A673 (cell line): ENCODE data around the gene ARL14. TPM values are rescaled to one million over a fixed set of nuclear protein-coding genes. Genes with fewer than 3 reads are reported as not detected.
"Not testable (repeated sequence)": the region's sequence is repeated elsewhere in the genome, so short reads cannot be mapped to it uniquely, and the experiment has no call there.

Source experiments
- BruUV-seq: library from RNA; stranded (reverse); fragments of 400-500 nt; replicated peaks from 2 replicates; lab custom pipeline; 2021; lab: Mats Ljungman, UMichigan
- CTCF ChIA-PET: fragments of 300-600 bp; sonication (Branson Sonifier 250); formaldehyde crosslinking; loops from one replicate; lab custom pipeline; 2022; ENCODE audit warnings: antibody characterized with exemption; lab: Charles Lee
- POLR2A ChIA-PET: fragments of 300-600 bp; sonication (Branson Sonifier 250); formaldehyde crosslinking; loops from one replicate; lab custom pipeline; 2022; ENCODE audit warnings: antibody characterized with exemption; ENCODE audit not compliant: low non-redundant PET; lab: Charles Lee
- DNase-seq: peaks from one replicate; pipeline ENCODE4 v3.0.0-alpha.2; 2015; ENCODE audit warnings: low spot score
- H3K27ac ChIP-seq: fragments of 200-600 bp; sonication (generic); 2 replicates; pipeline ENCODE4 v1.5.1; 2016; ENCODE audit warnings: mixed run types, low read depth, mild to moderate bottlenecking, mixed read lengths, antibody characterized with exemption, low read length; ENCODE audit not compliant: poor library complexity, severe bottlenecking
- H3K27me3 ChIP-seq: fragments of 200-600 bp; sonication (generic); replicated peaks from 2 replicates; pipeline ENCODE4 v1.6.1; 2017; ENCODE audit warnings: mixed run types, low read depth, mild to moderate bottlenecking, mixed read lengths, antibody characterized with exemption, low read length; ENCODE audit not compliant: insufficient read depth, poor library complexity
- H3K36me3 ChIP-seq: fragments of 200-600 bp; sonication (generic); 2 replicates; pipeline ENCODE4 v1.6.1; 2016; ENCODE audit warnings: mixed run types, mild to moderate bottlenecking, mixed read lengths, antibody characterized with exemption, low read length; ENCODE audit not compliant: insufficient read depth, poor library complexity, severe bottlenecking
- H3K4me1 ChIP-seq: fragments of 200-600 bp; sonication (generic); 2 replicates; pipeline ENCODE4 v1.6.1; 2017; ENCODE audit warnings: mixed run types, mild to moderate bottlenecking, mixed read lengths, antibody characterized with exemption, low read length; ENCODE audit not compliant: insufficient read depth, poor library complexity, severe bottlenecking
- H3K4me3 ChIP-seq: fragments of 200-600 bp; sonication (generic); 2 replicates; pipeline ENCODE4 v1.5.1; 2016; ENCODE audit warnings: low read depth, mixed run types, mild to moderate bottlenecking, mixed read lengths, low read length; ENCODE audit not compliant: poor library complexity, severe bottlenecking
- H3K9me3 ChIP-seq: fragments of 200-600 bp; sonication (generic); 2 replicates; pipeline ENCODE4 v1.6.1; 2016; ENCODE audit warnings: mixed run types, low read depth, mild to moderate bottlenecking, mixed read lengths, antibody characterized with exemption, low read length; ENCODE audit not compliant: poor library complexity, severe bottlenecking
- EZH2 ChIP-seq: fragments of 200-600 bp; sonication (generic); IDR thresholded peaks from 2 replicates; pipeline ENCODE4 v1.6.1; 2017; ENCODE audit warnings: borderline replicate concordance, low read depth, mild to moderate bottlenecking, mixed read lengths, antibody characterized with exemption, low read length; ENCODE audit not compliant: poor library complexity, severe bottlenecking
- intact Hi-C: fragments of 100-400 bp; cut with micrococcal nuclease; formaldehyde crosslinking; loops from one replicate; pipeline ENCODE4 v1.10.0; 2022; ENCODE audit not compliant: unreplicated experiment
- total RNA-seq: library from RNA; stranded (reverse); gene quantifications from 2 replicates; pipeline ENCODE4 v1.2.3, GENCODE V29; 2021
- TF ChIP-seq, protein P1 (sequence below): fragments of 300-800, 200-600 bp; sonication (generic); conservative IDR thresholded peaks from 2 replicates; pipeline ENCODE4 v1.5.1; 2017; ENCODE audit warnings: low read depth, mild to moderate bottlenecking, antibody characterized with exemption, low read length, moderate library complexity, mixed read lengths

The ARL14 gene
- total RNA-seq, 1 experiment from 2014 or later: not detected

GRCh38 chr3:160703974-160704373 lies 27.0 kb downstream of the ARL14 start:
- CTCF ChIA-PET: interaction anchor here (0.9 kb wide), 1 partner anchor 238 kb away, joined by 4 read pairs; no protein-coding TSS in a partner anchor
- no TSS peak for BruUV-seq
- Histone ChIP-seq H3K4me3 (no peak overlapping the region), H3K4me1 (no peaks in the 10 kb centered on the region), H3K9me3 (no peaks in the 10 kb centered on the region), H3K36me3 (no peaks in the 10 kb centered on the region), H3K27ac (no peak overlapping the region), H3K27me3 (no peaks in the 10 kb centered on the region)
- DNase-seq: no peak
- no peak for TF ChIP-seq EZH2
- TF ChIP-seq, protein P1, sequence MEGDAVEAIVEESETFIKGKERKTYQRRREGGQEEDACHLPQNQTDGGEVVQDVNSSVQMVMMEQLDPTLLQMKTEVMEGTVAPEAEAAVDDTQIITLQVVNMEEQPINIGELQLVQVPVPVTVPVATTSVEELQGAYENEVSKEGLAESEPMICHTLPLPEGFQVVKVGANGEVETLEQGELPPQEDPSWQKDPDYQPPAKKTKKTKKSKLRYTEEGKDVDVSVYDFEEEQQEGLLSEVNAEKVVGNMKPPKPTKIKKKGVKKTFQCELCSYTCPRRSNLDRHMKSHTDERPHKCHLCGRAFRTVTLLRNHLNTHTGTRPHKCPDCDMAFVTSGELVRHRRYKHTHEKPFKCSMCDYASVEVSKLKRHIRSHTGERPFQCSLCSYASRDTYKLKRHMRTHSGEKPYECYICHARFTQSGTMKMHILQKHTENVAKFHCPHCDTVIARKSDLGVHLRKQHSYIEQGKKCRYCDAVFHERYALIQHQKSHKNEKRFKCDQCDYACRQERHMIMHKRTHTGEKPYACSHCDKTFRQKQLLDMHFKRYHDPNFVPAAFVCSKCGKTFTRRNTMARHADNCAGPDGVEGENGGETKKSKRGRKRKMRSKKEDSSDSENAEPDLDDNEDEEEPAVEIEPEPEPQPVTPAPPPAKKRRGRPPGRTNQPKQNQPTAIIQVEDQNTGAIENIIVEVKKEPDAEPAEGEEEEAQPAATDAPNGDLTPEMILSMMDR: no peak
- intact Hi-C loops: loop anchor here (10.0 kb wide), 1 partner anchor 721 kb away; no protein-coding TSS in a partner anchor
- POLR2A ChIA-PET: no interaction called here

DNA sequence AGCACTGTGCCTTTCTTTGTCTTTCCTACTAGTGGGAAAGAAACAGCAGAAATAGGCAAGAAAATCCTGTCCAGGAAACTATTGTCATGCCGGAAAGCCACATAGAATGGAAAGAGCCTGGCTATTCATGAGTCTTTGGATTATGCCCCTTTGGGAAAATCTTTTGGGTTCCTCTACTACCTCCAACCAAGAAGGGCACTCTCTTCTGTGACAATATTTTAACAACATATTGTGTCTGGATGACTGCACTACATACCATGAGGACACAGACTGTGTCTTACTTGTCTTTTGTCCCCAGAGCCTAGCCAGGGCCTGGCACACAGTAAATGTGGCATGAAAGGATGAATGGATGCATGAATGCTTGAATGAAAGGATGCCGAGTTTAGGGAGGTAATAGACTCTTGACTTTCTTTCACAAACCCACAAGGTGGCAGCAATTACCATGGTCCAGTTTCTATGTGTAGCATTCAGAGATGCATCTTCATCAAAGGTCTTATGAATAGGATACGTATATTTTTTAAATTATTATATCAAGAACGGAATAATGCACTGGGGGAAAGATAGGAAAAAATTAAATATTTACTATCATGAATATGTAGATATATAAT lies 30.3 kb downstream of the ARL14 start:
- TF ChIP-seq, protein P1: peak; percentile 58
- no peak for TF ChIP-seq EZH2
- no peaks in the 10 kb centered on the region for H3K9me3 ChIP-seq
- no peak overlapping the region for H3K4me3 ChIP-seq
- H3K36me3 ChIP-seq: no peaks in the 10 kb centered on the region
- H3K4me1 ChIP-seq: no peaks in the 10 kb centered on the region
- ChIA-PET POLR2A (no interaction called here), CTCF (interaction anchor here (0.9 kb wide), 1 partner anchor 234 kb away, joined by 3 read pairs; no protein-coding TSS in a partner anchor)
- H3K27me3 ChIP-seq: peaks cover 3% of the 10 kb centered on the region
- intact Hi-C loops: loop anchor here (1.0 to 10.0 kb wide), 3 partner anchors 235 to 718 kb away; no protein-coding TSS in a partner anchor
- H3K27ac ChIP-seq: no peak overlapping the region
- no TSS peak for BruUV-seq
- DNase-seq: peak; percentile 52

- no peak overlapping the region for H3K27ac ChIP-seq
- peaks cover 3% of the 10 kb centered on the region for H3K27me3 ChIP-seq
- BruUV-seq: no TSS peak
- intact Hi-C loops: loop anchor here (5.0 to 10.0 kb wide), 2 partner anchors 563 to 715 kb away; no protein-coding TSS in a partner anchor
- H3K36me3 ChIP-seq: no peaks in the 10 kb centered on the region
- no peak overlapping the region for H3K4me3 ChIP-seq
- H3K4me1 ChIP-seq: no peaks in the 10 kb centered on the region
- H3K9me3 ChIP-seq: no peaks in the 10 kb centered on the region
- ChIA-PET POLR2A (interaction anchor here (0.7 kb wide), 1 partner anchor 255 kb away, joined by 4 read pairs; no protein-coding TSS in a partner anchor), CTCF (no interaction called here)
- TF ChIP-seq, protein P1: no peak
- no peak for TF ChIP-seq EZH2
- no peak for DNase-seq
These were observed 32.7 kb downstream of the ARL14 start for GRCh38 chr3:160709477-160710182.

DNA sequence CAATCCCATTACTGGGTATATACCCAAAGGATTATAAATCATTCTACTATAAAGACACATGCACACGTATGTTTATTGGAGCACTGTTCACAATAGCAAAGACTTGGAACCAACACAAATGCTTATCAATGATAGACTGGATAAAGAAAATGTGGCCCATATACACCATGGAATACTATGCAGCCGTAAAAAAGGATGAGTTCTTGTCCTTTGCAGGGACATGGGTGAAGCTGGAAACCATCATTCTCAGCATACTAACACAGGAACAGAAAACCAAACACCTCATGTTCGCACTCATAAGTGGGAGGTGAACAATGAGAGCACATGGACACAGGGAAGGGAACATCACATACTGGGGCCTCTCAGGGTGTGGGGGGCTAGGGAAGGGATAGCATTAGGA lies 36.2 kb downstream of the ARL14 start:
- POLR2A ChIA-PET, BruUV-seq, H3K27me3 ChIP-seq, H3K27ac ChIP-seq, H3K4me1 ChIP-seq, intact Hi-C loops, H3K4me3 ChIP-seq, CTCF ChIA-PET, DNase-seq, H3K36me3 ChIP-seq, H3K9me3 ChIP-seq: not testable (repeated sequence)
